ENCODE measurements around the gene SIL1. TPM values are rescaled to one million over a fixed set of nuclear protein-coding genes. Genes with fewer than 3 reads are reported as not detected.

The SIL1 gene
- total RNA-seq, 2 donors from 2014 or later = 41.4 to 42.5 TPM

DNA sequence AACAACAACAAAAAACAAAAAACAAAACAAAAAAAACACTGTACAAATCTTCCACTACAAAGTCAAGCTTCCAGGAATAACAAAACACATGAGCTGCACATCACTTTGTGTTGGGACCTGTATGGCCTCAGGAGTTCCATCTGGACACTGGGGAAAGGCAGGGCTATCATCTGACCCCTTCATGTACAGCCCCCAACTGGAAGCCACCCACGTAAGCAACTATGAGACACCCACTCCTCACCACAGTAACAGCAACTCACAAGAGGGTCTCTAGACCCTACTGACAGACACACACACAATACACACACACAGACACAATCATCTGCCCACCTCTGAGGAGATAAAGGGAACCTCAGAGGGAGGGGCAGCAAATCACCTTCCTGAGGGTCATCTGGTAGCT lies 241.4 kb downstream of the SIL1 start:
- DNase-seq = no peak
- intact Hi-C loops (cut with DNase I) = no loop called here

DNA sequence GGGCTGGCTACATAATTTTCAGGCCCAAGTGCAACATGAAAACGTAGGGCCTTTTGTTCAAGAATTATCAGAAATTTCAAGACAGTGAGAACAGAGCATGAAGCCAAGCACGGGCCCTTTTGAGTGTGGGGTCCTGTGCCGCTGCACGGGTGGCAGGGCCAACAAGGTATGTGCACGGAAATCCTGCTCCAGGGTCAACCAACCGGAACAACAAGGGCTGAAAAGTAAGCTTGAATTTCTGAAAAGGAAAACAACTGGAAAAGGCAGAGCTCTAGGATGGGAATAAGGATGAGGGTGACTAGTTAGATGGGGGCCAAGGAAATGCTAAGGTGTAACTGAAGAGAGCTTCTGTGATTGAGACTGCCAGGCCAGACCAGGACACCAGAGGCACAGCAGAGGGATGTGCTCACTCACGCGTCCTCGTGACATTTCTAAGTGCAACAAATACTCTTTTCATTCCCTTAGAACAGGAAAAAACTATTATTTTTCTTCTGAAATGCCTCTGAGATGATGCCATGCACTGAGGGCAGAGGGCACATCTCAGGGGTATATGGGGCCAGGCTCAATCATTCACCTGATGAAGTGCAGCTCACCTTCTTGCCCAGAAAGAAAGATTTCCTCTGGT lies 242.4 kb downstream of the SIL1 start:
- no peak for DNase-seq
- intact Hi-C loops (cut with DNase I) = no loop called here

More for the DNA sequence above, 241.4 kb downstream of the SIL1 start:
- ATAC-seq = no peak

DNA sequence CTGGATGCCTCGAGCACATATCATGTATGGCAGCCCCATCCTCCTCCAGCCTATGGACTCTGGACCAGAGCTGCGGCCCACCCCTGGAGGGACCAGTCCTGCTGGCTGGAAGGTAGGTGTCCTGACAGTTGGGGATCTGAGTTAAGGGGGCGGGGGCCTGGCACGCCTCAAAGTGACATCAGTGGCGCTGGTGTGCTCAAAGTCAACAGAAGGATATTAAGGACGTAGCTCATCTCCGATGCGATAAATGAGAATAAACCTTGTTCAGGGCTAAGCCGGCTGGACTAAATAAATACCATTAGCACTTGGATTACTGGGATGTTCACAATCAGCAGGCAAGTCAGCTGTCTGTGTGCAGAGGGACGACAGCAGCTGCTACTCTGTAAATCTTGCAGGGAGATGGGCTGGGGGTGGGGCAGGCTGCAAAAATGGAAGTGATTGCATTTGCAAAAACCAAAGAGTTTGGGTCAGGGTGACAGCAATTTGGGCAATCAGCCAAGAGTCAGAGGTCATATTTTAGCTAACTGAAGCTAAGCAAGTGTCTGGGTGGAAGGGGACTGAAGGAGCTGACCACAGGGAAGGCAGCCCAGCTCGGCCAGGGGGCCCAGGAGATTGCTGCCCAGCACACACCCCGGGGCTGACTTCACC lies 243.0 kb downstream of the SIL1 start:
- DNase-seq (no peak), ATAC-seq (peak in 1 of 2 donors; percentile 9)
- intact Hi-C loops (cut with DNase I) = no loop called here

More for the DNA sequence above, 242.4 kb downstream of the SIL1 start:
- ATAC-seq = no peak

DNA sequence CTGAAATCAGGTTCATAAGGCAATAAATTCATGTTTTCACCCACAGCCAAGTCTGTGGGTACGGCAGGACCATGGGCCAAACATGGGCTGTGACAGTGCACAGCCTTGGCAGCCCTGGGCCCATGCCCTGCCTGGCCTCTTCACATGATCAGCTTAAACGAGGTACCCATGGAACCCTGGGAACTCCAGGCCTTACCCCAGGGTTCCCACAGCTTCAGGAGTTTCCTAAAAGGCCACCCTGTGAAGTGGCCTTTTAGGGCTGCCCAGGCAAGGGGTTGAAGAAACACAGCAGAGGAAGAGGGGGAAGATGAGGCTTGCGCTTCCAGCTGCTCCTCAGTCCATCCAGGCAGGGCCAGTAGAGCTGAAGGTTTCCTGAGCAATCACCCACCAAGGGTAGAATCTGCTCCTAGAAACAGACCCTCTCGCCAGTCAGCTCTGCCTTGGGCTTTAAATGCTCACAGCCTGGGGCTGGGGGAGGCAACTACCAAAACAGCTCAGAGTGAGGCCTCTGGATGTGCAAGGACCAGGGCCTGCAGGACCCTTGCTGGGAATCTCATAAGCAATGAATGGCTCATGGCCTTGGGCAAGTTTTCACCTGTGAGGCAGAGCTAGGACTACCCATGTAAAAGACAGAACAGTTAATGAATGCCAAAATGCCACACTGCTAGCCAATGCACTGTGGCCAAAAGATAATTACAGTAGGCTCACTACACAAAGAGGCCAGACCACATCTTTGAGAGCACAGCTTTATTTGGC lies 243.7 kb downstream of the SIL1 start:
- peak in 1 of 2 donors; percentile 24 for ATAC-seq
- DNase-seq = no peak
- intact Hi-C loops (cut with DNase I) = no loop called here

DNA sequence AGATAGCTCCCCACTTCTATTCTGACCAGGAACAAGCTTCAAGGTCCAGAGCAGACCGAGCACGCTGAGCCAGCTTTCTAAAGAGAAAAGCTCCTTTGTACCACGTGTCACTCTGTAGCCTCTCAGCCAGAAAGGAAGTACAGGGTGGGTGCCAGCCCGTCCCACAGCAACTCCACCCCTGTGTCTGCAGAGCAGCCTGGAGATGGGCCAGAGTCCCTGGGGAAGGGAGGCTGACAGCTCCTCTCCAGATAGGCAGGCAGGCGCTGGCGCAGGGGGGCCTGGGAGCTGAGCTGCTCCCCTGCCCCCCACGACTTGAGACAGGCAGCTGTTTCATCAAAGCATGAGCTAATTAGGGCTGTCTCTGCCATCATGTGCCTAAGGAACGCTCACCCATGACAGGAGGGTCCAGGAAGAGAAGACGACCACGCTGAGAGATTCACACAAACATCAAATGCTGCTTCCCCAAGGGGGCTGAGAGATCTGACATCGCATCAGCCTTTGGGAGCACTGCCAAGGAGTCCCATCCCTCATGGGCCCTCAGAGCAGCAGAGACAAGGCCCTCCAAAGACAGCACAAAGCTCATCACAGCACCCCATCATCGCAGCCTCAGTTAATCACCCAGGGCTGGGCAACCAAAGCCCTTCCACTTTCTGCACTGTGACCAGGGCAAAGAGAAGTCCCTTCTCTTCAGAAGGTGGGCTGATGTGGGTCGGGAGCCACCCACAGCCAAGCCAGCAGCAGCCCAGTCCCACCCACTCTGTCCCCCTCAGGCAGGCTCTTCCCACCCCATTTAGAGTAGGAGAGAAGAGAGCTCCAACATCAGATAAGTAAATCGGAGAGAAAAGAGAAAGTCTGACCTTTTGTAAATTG lies 244.5 kb downstream of the SIL1 start:
- ATAC-seq (peak; percentile 90 to 94), DNase-seq (peak; percentile 92)
- intact Hi-C loops (cut with DNase I) = no loop called here

DNA sequence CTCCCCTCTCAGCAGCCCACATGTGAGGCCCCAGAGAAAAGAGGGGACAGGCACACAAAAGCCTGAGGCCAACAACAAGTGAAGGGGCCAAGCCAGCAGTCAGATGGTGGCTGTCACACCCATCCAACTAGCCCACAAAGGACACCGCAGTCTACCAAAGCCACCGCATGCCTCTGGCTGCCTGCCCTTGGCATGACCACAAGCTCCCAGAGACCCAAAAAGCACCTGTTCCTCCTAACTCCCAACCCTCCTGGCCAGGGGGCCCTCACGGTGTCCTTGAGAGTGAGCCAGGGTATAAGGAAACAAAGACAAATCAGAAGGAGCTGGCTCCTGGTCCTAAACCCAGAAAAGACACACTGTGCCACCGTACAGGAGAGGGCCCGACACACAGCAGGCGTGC lies 245.2 kb downstream of the SIL1 start:
- ATAC-seq (peak; percentile 2 to 5), DNase-seq (no peak)
- intact Hi-C loops (cut with DNase I) = no loop called here

DNA sequence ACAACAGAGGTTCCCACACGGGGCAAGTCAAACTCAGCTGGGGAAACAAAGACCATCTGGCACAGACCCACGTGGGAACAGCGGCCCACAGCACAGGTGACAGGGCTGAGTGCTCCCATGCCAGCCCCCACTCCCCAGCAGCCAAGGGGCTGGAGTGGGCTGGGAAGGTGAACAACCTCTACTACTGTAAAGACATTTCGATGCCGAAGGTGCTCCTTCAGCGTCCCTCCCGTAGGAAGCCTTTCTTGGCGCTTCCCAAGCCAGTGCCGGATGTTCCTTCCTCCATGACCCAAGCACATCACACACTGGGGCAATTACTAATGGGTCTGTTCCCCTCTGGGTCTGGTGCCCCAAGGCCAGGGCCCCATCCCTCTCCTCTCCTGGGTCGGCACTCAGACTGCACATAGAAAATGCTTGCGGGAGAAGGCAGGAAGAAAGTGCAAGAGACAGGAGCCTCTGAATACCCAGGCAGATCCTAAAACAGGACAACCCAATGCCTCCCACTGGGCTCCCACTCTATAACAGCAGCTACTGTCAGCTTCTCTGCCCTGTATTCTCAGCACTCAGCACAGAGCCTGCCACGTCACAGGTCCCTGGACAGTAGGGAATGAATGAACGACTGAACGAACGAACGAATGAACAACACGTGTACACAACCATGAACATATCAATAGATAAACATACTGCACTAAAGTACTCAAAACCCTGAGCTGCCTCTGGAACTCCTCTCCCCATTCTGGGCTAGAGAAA lies 246.0 kb downstream of the SIL1 start:
- DNase-seq (no peak), ATAC-seq (no peak)
- intact Hi-C loops (cut with DNase I) = no loop called here

DNA sequence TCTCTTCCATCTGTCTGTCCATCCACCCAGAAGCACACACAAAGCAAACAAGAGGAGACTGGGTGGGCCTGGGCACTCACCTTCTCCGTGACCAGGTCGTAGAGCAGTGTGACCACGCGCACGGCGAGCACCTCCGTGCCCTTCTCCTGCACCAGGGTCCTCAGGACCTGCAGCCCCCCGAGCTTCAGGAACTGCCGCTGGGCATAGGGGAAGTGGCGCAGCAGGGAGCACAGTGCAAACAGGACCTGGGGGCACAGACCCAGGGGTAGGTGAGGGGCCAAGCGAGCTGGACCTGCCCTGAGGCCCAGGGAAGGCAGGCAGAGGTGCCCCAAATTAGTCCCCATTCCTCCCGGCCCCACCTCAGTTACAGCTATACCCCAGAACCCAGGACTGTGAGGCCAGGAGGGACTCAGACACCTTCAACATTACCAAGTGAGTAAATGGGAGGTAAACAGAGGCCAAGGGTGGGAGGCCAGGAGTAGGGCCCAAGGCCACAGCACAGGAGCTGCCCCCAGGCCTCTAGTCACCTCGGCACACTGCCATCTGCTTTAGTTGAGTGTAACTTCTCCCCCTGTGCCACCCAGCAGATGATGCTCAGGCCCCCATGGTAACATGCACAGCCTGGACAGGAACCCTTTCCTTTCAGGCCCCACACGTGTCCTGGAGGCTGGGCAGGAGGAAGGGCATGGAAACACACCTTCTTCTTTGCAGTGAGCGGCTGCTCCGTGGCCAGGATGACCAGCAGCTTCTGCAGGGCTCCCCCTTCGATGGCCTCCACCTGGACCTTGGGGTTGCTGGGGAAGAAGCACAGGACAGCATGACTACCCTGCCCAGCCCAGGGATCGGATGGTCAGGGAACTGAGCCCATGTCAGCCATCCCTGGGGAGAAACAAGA lies 246.8 kb downstream of the SIL1 start:
- ATAC-seq (no peak), DNase-seq (no peak)
- intact Hi-C loops (cut with DNase I) = no loop called here

DNA sequence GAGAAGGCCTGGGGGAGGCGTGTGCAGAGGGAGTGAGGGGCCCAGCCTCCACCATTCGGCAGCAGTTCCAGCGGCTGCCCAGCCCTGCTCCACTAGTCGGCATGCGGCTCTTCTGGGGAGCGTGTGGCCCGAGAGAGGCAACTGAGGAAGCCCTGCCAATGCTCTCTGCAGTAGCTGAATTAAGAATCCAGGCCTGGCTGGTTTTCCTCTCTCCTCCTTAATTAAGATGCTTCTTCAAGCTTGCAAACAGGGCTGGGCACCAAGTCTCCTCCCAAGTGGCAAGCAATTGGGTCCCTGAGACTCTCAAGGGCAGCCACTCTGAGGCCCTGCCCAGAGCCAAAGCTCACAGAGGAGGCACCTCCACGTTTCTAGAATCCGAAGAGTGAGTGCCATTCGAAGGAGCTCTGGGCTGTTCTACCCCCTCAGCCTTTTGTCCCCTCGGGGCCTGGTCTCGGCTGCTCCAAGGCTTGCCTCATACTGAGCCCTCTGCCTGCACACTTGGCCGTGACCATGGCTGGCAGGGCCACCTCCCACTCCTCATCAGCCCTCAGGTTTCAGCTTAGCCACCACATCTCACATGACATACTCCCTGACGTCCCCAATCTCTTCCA lies 247.6 kb downstream of the SIL1 start:
- DNase-seq (no peak), ATAC-seq (no peak)
- intact Hi-C loops (cut with DNase I) = no loop called here

DNA sequence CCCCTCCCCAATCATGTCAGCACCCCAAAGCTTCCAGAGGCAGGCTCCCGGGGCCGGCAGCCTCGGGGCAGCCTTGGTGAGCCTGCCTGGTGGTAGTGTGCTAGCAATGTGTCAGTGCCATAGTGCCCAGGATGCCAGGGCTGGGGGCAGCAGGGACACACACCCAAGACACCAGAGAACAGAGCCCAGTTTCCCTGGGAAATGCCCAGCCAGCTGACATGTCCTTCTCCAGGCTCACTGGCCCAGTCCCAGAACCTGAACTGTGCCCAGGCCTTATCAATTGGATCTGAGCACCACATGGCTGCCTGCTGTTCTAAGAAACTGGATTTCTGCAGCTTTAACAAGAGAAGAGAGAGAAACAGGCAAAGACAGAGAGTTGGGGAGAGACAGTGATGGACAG lies 248.2 kb downstream of the SIL1 start:
- intact Hi-C loops (cut with DNase I) = no loop called here
- ATAC-seq = no peak
- DNase-seq = no peak

DNA sequence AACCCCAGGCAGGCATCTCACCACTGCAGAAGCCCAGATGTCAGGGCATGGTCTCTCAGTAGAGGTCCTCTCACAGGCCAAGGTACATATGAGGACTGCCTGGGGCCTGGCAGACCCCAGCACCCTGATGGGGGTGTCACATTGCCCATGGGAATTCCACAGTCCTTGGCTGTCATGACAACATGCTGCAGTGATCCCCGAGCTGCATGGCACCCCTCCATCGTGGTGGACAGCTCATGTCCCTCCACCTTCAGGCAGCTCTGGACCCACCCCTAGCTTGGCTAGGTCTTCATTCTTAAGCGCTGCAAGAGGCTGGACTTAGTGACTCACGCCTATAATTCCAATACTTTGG lies 249.0 kb downstream of the SIL1 start:
- intact Hi-C loops (cut with DNase I) = no loop called here
- DNase-seq = no peak

DNA sequence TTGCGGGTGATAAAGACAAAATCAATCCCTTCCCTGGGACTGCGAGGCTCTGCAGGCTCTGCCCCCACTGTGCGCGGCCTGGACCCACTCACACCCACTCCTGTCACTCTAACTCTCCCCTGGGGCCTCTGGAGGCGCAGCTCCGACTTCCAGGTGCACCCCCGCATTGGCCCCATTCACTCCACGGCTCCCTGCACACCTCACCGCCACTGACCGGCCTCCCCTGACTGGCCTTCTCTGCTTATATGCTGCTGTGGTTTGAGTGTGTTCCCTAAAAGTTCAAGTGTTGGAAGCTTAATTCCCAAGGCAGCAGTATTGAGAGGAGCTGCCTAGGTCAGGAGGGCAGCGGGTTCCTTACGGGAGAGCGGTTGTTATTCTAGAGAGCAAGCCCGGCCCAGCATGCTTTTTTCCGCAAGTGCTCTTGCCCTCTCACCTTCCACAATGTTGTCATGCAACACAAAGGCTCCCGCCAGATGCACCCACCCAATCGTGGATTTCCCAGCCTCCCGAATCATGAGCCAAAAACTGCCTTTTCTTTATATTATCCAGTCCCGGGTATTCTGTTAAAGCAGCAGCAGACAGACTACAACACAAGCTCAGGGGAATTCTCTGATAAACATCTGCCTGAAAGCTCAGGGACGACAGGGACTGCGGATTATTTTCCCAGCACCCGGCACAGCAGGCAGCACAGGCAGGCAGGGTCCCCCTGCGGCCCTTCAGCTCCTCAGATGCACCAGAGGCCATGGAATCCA lies 249.5 kb downstream of the SIL1 start:
- DNase-seq (no peak), ATAC-seq (no peak)
- intact Hi-C loops (cut with DNase I) = no loop called here

More for the DNA sequence above, 249.0 kb downstream of the SIL1 start:
- no peak for ATAC-seq

DNA sequence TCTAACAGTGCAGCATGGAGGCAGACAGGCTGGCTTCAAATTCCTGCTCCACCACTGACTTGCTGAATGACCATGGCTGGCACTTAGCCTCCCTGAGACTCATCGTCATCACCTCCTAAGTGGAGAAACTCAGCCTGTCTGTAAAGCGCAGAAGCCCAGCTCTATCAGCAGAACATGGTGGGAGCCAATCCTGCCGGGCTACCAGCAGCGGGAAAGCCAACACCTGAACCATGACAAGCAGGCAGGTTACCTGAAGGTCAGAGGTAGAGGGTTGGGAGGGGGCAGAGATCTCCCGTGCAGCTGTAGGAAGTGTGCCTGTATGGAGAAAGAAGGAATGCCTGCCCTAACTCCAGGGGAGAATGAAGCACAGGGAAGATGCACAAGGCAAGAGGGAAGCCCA lies 250.4 kb downstream of the SIL1 start:
- DNase-seq (no peak), ATAC-seq (peak; percentile 10 to 12)
- intact Hi-C loops (cut with DNase I) = no loop called here

DNA sequence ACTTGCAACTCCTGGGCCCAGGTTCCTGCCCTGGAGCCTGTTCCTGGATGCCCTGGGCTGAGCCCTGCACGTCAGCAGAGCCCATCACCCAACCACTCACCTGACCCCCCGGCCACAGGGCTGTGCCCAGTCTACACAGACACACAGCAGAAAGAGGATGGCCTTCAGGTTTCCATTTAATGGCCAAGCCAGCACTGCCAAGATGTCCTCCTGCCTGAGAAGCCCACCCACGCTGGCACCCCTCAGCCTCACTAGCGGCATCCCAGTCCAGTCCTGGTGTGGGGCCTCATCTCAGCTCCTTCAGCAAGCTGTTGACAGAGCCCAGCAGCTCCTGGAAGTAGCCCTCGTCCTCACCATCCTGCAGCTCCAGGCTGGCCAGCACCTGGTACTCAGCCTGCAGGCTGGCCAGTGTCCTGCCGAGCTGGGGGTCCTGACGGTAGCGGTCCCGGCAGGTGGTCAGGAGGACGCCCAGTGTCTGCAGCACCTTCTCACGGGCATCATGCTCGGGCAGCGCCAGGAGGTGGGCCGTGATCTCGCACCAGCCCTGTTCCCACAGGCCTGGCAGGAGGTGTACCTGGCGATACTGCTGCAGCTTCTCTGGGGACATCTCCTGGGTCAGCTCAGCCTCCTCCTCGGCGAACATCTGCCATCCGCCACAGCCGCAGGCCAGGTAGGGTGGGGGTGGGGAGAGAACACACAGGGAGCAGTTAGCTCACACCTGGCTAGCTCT lies 251.2 kb downstream of the SIL1 start:
- ATAC-seq = no peak
- intact Hi-C loops (cut with DNase I) = no loop called here
- no peak for DNase-seq

DNA sequence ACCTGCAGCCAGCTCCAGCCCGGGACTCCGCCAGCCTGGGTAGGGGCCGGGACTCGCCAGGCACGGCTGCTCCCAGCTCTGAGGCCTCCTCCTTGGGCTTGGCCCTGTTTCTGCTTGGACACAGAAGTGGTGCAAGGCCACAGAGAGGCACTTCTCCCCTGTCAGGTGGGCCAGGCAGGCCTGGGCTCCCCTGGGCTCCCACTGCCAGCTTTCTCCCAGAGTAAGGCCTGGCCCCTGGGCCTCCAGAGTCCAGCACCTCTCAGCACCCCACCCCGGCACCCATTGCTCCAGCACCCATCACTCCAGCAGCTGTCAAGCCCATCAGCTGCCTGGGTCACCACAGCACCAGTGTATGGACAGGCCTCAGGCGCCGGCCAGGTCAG lies 251.9 kb downstream of the SIL1 start:
- intact Hi-C loops (cut with DNase I) = no loop called here
- no peak for DNase-seq
- no peak for ATAC-seq

Measured in left cardiac atrium (tissue), 4 donors.